HG03108 (cell line): ENCODE data around the gene OXNAD1.

ENCODE experiments used
- ATAC-seq: cut with Tn5 transposase; IDR thresholded peaks from one replicate; pipeline ENCODE4 v1.9.1; 2021; ENCODE audit warnings: moderate library complexity; ENCODE audit not compliant: unreplicated experiment

Gene OXNAD1

GRCh38 chr3:16264708-16265454, at the start of gene OXNAD1, which contains the start of gene DPH3:
Gene OXNAD1, plus strand, starts transcription at chr3:16265212. Its CDS starts 5,741 bp downstream, at chr3:16270953.
Gene DPH3, minus strand, starts transcription at chr3:16264943. Its CDS starts 67 bp downstream, at chr3:16264876.
- peak; percentile 99 for ATAC-seq

GRCh38 chr3:16216373-16216935, 48.6 kb upstream of the OXNAD1 start:
- ATAC-seq: no peak

- no peak for ATAC-seq
Observed at GRCh38 chr3:16219777-16220176, 45.2 kb upstream of the OXNAD1 start.

- no peak for ATAC-seq
Observed at GRCh38 chr3:16221990-16222389, 43.0 kb upstream of the OXNAD1 start.

GRCh38 chr3:16222547-16222946, 42.5 kb upstream of the OXNAD1 start:
- ATAC-seq: no peak

GRCh38 chr3:16224325-16224724, 40.7 kb upstream of the OXNAD1 start:
- ATAC-seq: no peak

- no peak for ATAC-seq
Observed at GRCh38 chr3:16227566-16227965, 37.4 kb upstream of the OXNAD1 start.

GRCh38 chr3:16229681-16230080, 35.3 kb upstream of the OXNAD1 start:
- no peak for ATAC-seq

GRCh38 chr3:16231983-16232382, 33.0 kb upstream of the OXNAD1 start:
- ATAC-seq: no peak

- ATAC-seq: no peak
Observed at GRCh38 chr3:16233806-16234205, 31.2 kb upstream of the OXNAD1 start.

GRCh38 chr3:16234281-16234680, 30.7 kb upstream of the OXNAD1 start:
- ATAC-seq: no peak

- no peak for ATAC-seq
Observed at GRCh38 chr3:16236030-16236639, 28.9 kb upstream of the OXNAD1 start.

- ATAC-seq: no peak
Observed at GRCh38 chr3:16236856-16237393, 28.1 kb upstream of the OXNAD1 start.

GRCh38 chr3:16239086-16239770, 25.8 kb upstream of the OXNAD1 start:
- ATAC-seq: no peak

- no peak for ATAC-seq
Observed at GRCh38 chr3:16239780-16240179, 25.2 kb upstream of the OXNAD1 start.

GRCh38 chr3:16240229-16241023, 24.6 kb upstream of the OXNAD1 start:
- ATAC-seq: no peak

- ATAC-seq: no peak
Observed at GRCh38 chr3:16241225-16241624, 23.8 kb upstream of the OXNAD1 start.

- ATAC-seq: no peak
Observed at GRCh38 chr3:16242177-16242576, 22.8 kb upstream of the OXNAD1 start.

GRCh38 chr3:16243706-16244490, 21.1 kb upstream of the OXNAD1 start:
- no peak for ATAC-seq

- no peak for ATAC-seq
Observed at GRCh38 chr3:16245609-16246008, 19.4 kb upstream of the OXNAD1 start.
